ENCODE results near the gene ARRB1. TPM values are rescaled to one million over a fixed set of nuclear protein-coding genes. Genes with fewer than 3 reads are reported as not detected.

Gene ARRB1
- polyA plus RNA-seq, 1 experiment = 36.9 TPM

- DNase-seq (ENCODE audit: low read depth, low spot score) = no peak
- ChIA-PET POLR2A (interaction anchor here (1.9 kb wide), 2 partner anchors 11 to 16 kb away, joined by 7 to 11 read pairs; no protein-coding TSS in a partner anchor), CTCF (interaction anchor here (0.6 to 1.5 kb wide), 3 partner anchors 9 to 43 kb away, joined by 5 to 6 read pairs (median 5); no protein-coding TSS in a partner anchor)
- Histone ChIP-seq H3K27ac (ENCODE audit: low read depth, low read length) (peak overlapping the region; percentile 11), H3K4me3 (ENCODE audit: low read depth, low read length) (no peak overlapping the region), H3K27me3 (ENCODE audit: control insufficient read depth, insufficient read depth, low read length) (no peaks in the 10 kb centered on the region), H3K9me3 (ENCODE audit: control insufficient read depth, insufficient read depth, low read length) (no peaks in the 10 kb centered on the region)
- TF ChIP-seq, protein P1, sequence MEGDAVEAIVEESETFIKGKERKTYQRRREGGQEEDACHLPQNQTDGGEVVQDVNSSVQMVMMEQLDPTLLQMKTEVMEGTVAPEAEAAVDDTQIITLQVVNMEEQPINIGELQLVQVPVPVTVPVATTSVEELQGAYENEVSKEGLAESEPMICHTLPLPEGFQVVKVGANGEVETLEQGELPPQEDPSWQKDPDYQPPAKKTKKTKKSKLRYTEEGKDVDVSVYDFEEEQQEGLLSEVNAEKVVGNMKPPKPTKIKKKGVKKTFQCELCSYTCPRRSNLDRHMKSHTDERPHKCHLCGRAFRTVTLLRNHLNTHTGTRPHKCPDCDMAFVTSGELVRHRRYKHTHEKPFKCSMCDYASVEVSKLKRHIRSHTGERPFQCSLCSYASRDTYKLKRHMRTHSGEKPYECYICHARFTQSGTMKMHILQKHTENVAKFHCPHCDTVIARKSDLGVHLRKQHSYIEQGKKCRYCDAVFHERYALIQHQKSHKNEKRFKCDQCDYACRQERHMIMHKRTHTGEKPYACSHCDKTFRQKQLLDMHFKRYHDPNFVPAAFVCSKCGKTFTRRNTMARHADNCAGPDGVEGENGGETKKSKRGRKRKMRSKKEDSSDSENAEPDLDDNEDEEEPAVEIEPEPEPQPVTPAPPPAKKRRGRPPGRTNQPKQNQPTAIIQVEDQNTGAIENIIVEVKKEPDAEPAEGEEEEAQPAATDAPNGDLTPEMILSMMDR (IDR thresholded peaks at IDR 0.05; ENCODE audit: low read depth, low read length) = no peak
These were observed 9.8 kb downstream of the ARRB1 start for GRCh38 chr11:75341612-75342011.

DNA sequence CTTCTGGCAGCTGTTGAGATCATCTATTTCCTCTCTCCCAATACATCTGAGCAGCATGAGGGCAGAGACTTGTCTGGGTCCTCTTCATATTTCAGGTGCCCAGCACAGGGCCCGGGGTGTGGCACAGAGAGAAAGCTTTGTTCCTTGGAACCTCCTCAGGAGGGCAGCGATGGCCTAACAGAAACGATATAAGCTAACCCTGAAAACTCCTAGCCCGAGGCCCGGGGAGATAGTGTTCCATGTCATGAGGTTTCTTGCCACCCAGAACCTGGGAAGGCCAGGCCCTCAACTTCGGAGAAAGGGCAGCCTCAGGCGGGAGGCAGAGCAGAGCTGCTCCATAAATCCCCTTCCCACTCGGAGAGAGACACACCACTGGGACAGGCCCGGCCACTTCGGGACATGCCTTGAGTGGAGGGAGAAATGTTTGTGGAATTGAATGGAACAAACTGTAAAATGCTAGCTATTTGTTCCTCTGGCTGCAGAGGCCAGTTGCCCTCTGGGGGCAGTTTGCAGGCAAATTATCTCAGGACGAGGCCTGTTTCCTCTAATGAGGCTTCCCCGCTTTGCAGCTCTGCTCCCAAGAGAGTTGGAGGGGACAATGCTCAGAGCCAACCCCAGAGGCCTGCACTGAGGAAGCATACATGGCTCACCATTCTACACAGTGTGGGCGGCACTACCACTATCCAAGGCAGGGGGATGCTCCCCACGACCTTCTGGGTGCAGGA is 11.6 kb downstream of the ARRB1 start:
- ChIA-PET POLR2A (interaction anchor here (0.6 to 1.9 kb wide), 6 partner anchors 9 to 243 kb away, joined by 3 to 11 read pairs (median 4); no protein-coding TSS in a partner anchor), CTCF (interaction anchor here (0.9 to 1.8 kb wide), 5 partner anchors 9 to 69 kb away, joined by 3 to 11 read pairs (median 5); no protein-coding TSS in a partner anchor)
- Histone ChIP-seq H3K9me3 (ENCODE audit: control insufficient read depth, insufficient read depth, low read length) (no peaks in the 10 kb centered on the region), H3K4me3 (ENCODE audit: low read depth, low read length) (no peak overlapping the region), H3K27me3 (ENCODE audit: control insufficient read depth, insufficient read depth, low read length) (no peaks in the 10 kb centered on the region), H3K27ac (ENCODE audit: low read depth, low read length) (peak overlapping the region; percentile 39)
- DNase-seq (ENCODE audit: low read depth, low spot score) = no peak
- TF ChIP-seq, protein P1 (IDR thresholded peaks at IDR 0.05; ENCODE audit: low read depth, low read length) = 0 out of 2 replicates have a peak, but pooled peaks have one; percentile 5

DNA sequence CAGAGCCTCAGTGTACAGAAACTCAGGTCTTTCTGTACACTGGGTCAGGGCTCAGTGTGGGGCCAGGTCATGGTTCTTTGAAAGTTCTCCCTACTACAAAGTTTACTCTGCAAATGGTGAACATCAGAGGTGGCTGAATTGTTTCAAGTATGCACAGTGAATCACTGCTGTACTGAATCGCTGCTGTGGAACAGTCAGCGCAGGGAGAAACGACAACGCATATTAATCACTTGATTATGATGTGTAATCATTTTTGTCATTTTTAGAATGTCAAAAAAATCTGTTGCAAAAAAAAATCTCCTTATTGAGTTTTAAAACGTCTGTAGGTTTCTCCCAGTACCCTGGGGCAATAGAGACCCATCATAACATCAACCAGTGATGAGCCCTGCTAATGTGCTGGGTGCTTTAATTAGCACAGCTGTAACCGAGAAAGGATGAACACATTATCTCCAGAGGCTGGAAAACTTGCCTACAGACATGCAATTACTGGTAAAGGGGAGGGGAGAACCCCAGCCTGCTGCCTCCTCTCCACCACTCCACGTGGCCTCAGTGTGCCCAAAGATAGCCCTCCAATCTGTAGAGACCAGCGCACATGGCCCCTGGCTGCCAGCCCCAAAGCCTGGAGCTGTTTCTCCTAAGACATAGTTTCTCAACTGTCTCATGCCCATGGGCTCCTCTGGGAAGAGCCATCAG is 12.8 kb downstream of the ARRB1 start:
- H3K27ac ChIP-seq (ENCODE audit: low read depth, low read length) = peak overlapping the region; percentile 39
- TF ChIP-seq, protein P1 (IDR thresholded peaks at IDR 0.05; ENCODE audit: low read depth, low read length) = no peak
- H3K9me3 ChIP-seq (ENCODE audit: control insufficient read depth, insufficient read depth, low read length) = no peaks in the 10 kb centered on the region
- no peak for DNase-seq (ENCODE audit: low read depth, low spot score)
- CTCF ChIA-PET = no interaction called here
- H3K4me3 ChIP-seq (ENCODE audit: low read depth, low read length) = no peak overlapping the region
- POLR2A ChIA-PET = interaction anchor here (1.0 kb wide), 1 partner anchor 8 kb away, joined by 4 read pairs; no protein-coding TSS in a partner anchor
- no peaks in the 10 kb centered on the region for H3K27me3 ChIP-seq (ENCODE audit: control insufficient read depth, insufficient read depth, low read length)

DNA sequence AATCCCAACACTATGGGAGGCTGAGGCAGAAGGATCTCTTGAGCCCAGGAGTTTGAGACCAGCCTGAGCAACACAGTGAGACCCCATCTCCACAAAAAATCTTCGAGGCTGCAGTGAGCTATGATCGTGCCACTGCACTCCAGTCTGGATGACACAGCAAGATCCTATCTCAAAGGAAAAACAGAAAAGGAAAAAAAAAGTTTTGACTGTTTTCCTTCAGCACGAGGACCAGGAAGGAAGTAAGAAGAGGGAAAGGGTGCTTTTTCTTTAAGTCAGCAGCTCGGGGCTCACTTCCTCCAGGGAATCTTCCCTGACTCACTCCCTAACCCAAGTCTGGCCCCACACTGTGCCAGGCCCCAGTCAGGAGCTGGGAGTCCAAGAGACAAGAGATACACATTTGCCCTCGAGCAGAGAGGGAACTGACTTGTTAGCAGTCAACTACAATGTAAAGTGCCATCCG is 14.2 kb downstream of the ARRB1 start:
- ChIA-PET POLR2A (no interaction called here), CTCF (interaction anchor here (0.6 to 1.0 kb wide), 2 partner anchors 47 to 157 kb away, joined by 3 read pairs; no protein-coding TSS in a partner anchor)
- no peaks in the 10 kb centered on the region for H3K27me3 ChIP-seq (ENCODE audit: control insufficient read depth, insufficient read depth, low read length)
- no peak overlapping the region for H3K4me3 ChIP-seq (ENCODE audit: low read depth, low read length)
- no peak for DNase-seq (ENCODE audit: low read depth, low spot score)
- H3K9me3 ChIP-seq (ENCODE audit: control insufficient read depth, insufficient read depth, low read length) = no peaks in the 10 kb centered on the region
- TF ChIP-seq, protein P1 (IDR thresholded peaks at IDR 0.05; ENCODE audit: low read depth, low read length) = no peak
- peak overlapping the region; percentile 0 for H3K27ac ChIP-seq (ENCODE audit: low read depth, low read length)

Data from AG04450 (cell line).